HCT116 (cell line): ENCODE results near the gene PDE6G.

Experiments used
- CBX3 ChIP-seq: IDR thresholded peaks from 2 replicates; pipeline ENCODE4 v1.6.1; 2012; ENCODE audit warnings: low read depth
- CEBPB ChIP-seq: IDR thresholded peaks from 2 replicates; pipeline ENCODE4 v1.6.1; 2012; ENCODE audit warnings: low read depth
- POLR2A ChIP-seq: IDR thresholded peaks from 2 replicates; pipeline ENCODE4 v1.7.0; 2011; ENCODE audit warnings: borderline replicate concordance; ENCODE audit not compliant: insufficient read depth, insufficient read length; ENCODE audit errors: extremely low read depth
- RAD21 ChIP-seq: IDR thresholded peaks from 2 replicates; pipeline ENCODE4 v1.6.1; 2012; ENCODE audit warnings: low read depth, mild to moderate bottlenecking
- TF ChIP-seq, protein P1 (sequence below), 3 experiments: fragments of 200-600 bp in 1 of 3; sonication (generic) in 1 of 3; IDR thresholded peaks in 2 of 3; conservative IDR thresholded peaks in 1 of 3; 2 replicates each; pipeline ENCODE4 v1.5.1; 2012 to 2017; ENCODE audit warnings: low read depth in 2 of 3, low read length in 2 of 3, antibody characterized with exemption in 1 of 3, borderline replicate concordance in 1 of 3, control low read depth in 1 of 3, mild to moderate bottlenecking in 1 of 3, mixed read lengths in 1 of 3, mixed run types in 1 of 3, moderate library complexity in 1 of 3; ENCODE audit not compliant: insufficient read depth in 1 of 3

GRCh38 chr17:81655378-81656117 lies 794 bp downstream of the PDE6G start:
- TF ChIP-seq CEBPB (no peak), CBX3 (no peak), RAD21 (no peak), POLR2A (no peak)
- TF ChIP-seq, protein P1, sequence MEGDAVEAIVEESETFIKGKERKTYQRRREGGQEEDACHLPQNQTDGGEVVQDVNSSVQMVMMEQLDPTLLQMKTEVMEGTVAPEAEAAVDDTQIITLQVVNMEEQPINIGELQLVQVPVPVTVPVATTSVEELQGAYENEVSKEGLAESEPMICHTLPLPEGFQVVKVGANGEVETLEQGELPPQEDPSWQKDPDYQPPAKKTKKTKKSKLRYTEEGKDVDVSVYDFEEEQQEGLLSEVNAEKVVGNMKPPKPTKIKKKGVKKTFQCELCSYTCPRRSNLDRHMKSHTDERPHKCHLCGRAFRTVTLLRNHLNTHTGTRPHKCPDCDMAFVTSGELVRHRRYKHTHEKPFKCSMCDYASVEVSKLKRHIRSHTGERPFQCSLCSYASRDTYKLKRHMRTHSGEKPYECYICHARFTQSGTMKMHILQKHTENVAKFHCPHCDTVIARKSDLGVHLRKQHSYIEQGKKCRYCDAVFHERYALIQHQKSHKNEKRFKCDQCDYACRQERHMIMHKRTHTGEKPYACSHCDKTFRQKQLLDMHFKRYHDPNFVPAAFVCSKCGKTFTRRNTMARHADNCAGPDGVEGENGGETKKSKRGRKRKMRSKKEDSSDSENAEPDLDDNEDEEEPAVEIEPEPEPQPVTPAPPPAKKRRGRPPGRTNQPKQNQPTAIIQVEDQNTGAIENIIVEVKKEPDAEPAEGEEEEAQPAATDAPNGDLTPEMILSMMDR (IDR thresholded peaks at IDR 0.05 in 2 of 3, conservative IDR thresholded peaks at IDR 0.05 in 1 of 3; ENCODE audit: borderline replicate concordance in 1 of 3, insufficient read depth in 1 of 3, low read depth in 2 of 3, low read length in 2 of 3) = no peak
